GM23338 (cell line): Measurements from ENCODE around the gene DUSP9. TPM values are rescaled to one million over a fixed set of nuclear protein-coding genes. Genes with fewer than 3 reads are reported as not detected.
A peak's percentile ranks its signal among the peaks of the same experiment; 100 is the strongest.

Source experiments
- ATAC-seq: fragments of 200-7000 bp; cut with Tn5 transposase; 3 replicates; pipeline ENCODE4 v1.9.1; 2020
- DNase-seq: peaks from one replicate; pipeline ENCODE4 v3.0.0-alpha.2; 2015; ENCODE audit warnings: low spot score
- H2AFZ ChIP-seq: fragments of 200-600 bp; sonication (generic); 2 replicates; pipeline ENCODE4 v1.8.0; 2016; ENCODE audit warnings: antibody characterized with exemption, mild to moderate bottlenecking, moderate library complexity
- H3F3A ChIP-seq: fragments of 200-600 bp; sonication (generic); replicated peaks from 2 replicates; pipeline ENCODE4 v1.8.0; 2017; ENCODE audit warnings: antibody characterized with exemption, mixed run types, low read depth
- H3K27ac ChIP-seq: fragments of 200-600 bp; sonication (generic); 2 replicates; pipeline ENCODE4 v1.6.1; 2016; ENCODE audit warnings: low read depth
- H3K27me3 ChIP-seq: fragments of 200-600 bp; sonication (generic); 2 replicates; pipeline ENCODE4 v1.8.0; 2016; ENCODE audit warnings: mild to moderate bottlenecking, mixed run types, moderate library complexity; ENCODE audit not compliant: insufficient read depth
- H3K36me3 ChIP-seq: fragments of 200-600 bp; sonication (generic); 2 replicates; pipeline ENCODE4 v1.8.0; 2016; ENCODE audit warnings: mild to moderate bottlenecking; ENCODE audit not compliant: insufficient read depth
- H3K4me1 ChIP-seq: fragments of 200-600 bp; sonication (generic); 2 replicates; pipeline ENCODE4 v1.8.0; 2016; ENCODE audit warnings: mild to moderate bottlenecking, moderate library complexity; ENCODE audit not compliant: insufficient read depth
- H3K4me2 ChIP-seq: fragments of 200-600 bp; sonication (generic); 2 replicates; pipeline ENCODE4 v1.7.1; 2017; ENCODE audit warnings: mixed run types
- H3K4me3 ChIP-seq: fragments of 200-600 bp; sonication (generic); 2 replicates; pipeline ENCODE4 v1.6.1; 2016; ENCODE audit warnings: mixed run types
- H3K79me2 ChIP-seq: fragments of 200-600 bp; sonication (generic); replicated peaks from 2 replicates; pipeline ENCODE4 v1.8.0; 2017; ENCODE audit warnings: mild to moderate bottlenecking; ENCODE audit not compliant: insufficient read depth
- H3K9me2 ChIP-seq: fragments of 200-600 bp; sonication (generic); 2 replicates; pipeline ENCODE4 v1.8.0; 2017; ENCODE audit not compliant: insufficient read depth
- H4K20me1 ChIP-seq: fragments of 200-600 bp; sonication (generic); replicated peaks from 2 replicates; pipeline ENCODE4 v1.8.0; 2017; ENCODE audit warnings: mild to moderate bottlenecking; ENCODE audit not compliant: insufficient read depth
- H3K27ac Mint-ChIP-seq: 2 replicates; pipeline ENCODE4 v1.8.0; 2020; ENCODE audit warnings: inconsistent platforms, mild to moderate bottlenecking, moderate library complexity, mixed read lengths
- H3K27me3 Mint-ChIP-seq: 3 replicates; pipeline ENCODE4 v1.8.0; 2022; ENCODE audit warnings: low read depth, mild to moderate bottlenecking, moderate library complexity, mixed read lengths, inconsistent platforms; ENCODE audit not compliant: insufficient read depth, poor library complexity
- H3K36me3 Mint-ChIP-seq: 3 replicates; pipeline ENCODE4 v1.8.0; 2021; ENCODE audit warnings: low read depth, mild to moderate bottlenecking, inconsistent platforms, moderate library complexity, mixed read lengths
- H3K4me1 Mint-ChIP-seq: 3 replicates; pipeline ENCODE4 v1.8.0; 2020; ENCODE audit warnings: mild to moderate bottlenecking, inconsistent platforms, mixed read lengths
- H3K4me3 Mint-ChIP-seq: 3 replicates; pipeline ENCODE4 v1.8.0; 2021; ENCODE audit warnings: moderate library complexity, mild to moderate bottlenecking, inconsistent platforms, mixed read lengths
- H3K9me3 Mint-ChIP-seq: 3 replicates; pipeline ENCODE4 v1.8.0; 2020; ENCODE audit warnings: moderate library complexity, mild to moderate bottlenecking, inconsistent platforms, mixed read lengths
- CREB1 ChIP-seq: fragments of 250-450 bp; sonication (Bioruptor Pico); IDR thresholded peaks from 2 replicates; pipeline ENCODE4 v1.5.0; 2020; ENCODE audit warnings: low read depth, mild to moderate bottlenecking, moderate library complexity
- CTCF ChIP-seq, 2 experiments: fragments of 200-600 bp in 1 of 2; sonication (generic) in 1 of 2; conservative IDR thresholded peaks; 2 replicates each; pipeline versions ENCODE4 v1.5.1 to v1.6.1; 2016 to 2017; ENCODE audit warnings: antibody characterized with exemption in 2 of 2, low read depth in 2 of 2, mild to moderate bottlenecking in 2 of 2, moderate library complexity in 1 of 2
- ETS1 ChIP-seq: IDR thresholded peaks from 2 replicates; pipeline ENCODE4 v1.6.1; 2016; ENCODE audit warnings: antibody characterized with exemption
- EZH2 ChIP-seq: fragments of 200-600 bp; sonication (generic); IDR thresholded peaks from one replicate; pipeline ENCODE4 v1.8.0; 2017; ENCODE audit warnings: antibody characterized with exemption, mild to moderate bottlenecking, low read depth; ENCODE audit not compliant: unreplicated experiment
- EZH2phosphoT487 ChIP-seq: fragments of 200-600 bp; sonication (generic); IDR thresholded peaks from one replicate; pipeline ENCODE4 v1.8.1; 2018; ENCODE audit warnings: antibody characterized with exemption; ENCODE audit not compliant: unreplicated experiment
- JUNB ChIP-seq: IDR thresholded peaks from one replicate; pipeline ENCODE4 v1.6.1; 2016; ENCODE audit warnings: antibody characterized with exemption; ENCODE audit not compliant: unreplicated experiment
- NANOG ChIP-seq: IDR thresholded peaks from 2 replicates; pipeline ENCODE4 v1.6.1; 2016; ENCODE audit warnings: antibody characterized with exemption, borderline replicate concordance
- POLR2AphosphoS5 ChIP-seq: IDR thresholded peaks from 2 replicates; pipeline ENCODE4 v1.6.1; 2016; ENCODE audit warnings: antibody characterized with exemption, low read depth
- REST ChIP-seq: IDR thresholded peaks from one replicate; pipeline ENCODE4 v1.6.1; 2018; ENCODE audit warnings: antibody characterized with exemption; ENCODE audit not compliant: unreplicated experiment
- ZNF114 ChIP-seq: fragments of 250-450 bp; sonication (Bioruptor Pico); IDR thresholded peaks from 2 replicates; pipeline ENCODE4 v1.5.0; 2020; ENCODE audit warnings: mild to moderate bottlenecking, moderate library complexity
- ZNF331 ChIP-seq: fragments of 250-450 bp; sonication (Bioruptor Pico); IDR thresholded peaks from 2 replicates; pipeline ENCODE4 v1.5.0; 2020; ENCODE audit warnings: low read depth, mild to moderate bottlenecking, moderate library complexity
- ZNF462 ChIP-seq: fragments of 250-450 bp; sonication (Bioruptor Pico); IDR thresholded peaks from 2 replicates; pipeline ENCODE4 v1.5.0; 2020; ENCODE audit warnings: mild to moderate bottlenecking, moderate library complexity
- polyA plus RNA-seq: library from polyadenylated mRNA; unstranded; fragments of >200 nt; fragmentation: Nextera tagmentation; extraction: Ambion mirVana; gene quantifications from 2 replicates; pipeline ENCODE4 v1.2.1, GENCODE V29; 2016
- total RNA-seq: library from RNA; depleted of rRNA; stranded (reverse); fragments of >200 nt; shearing (Covaris generic); gene quantifications from 2 replicates; pipeline ENCODE4 v1.2.3, GENCODE V29; 2014

Gene DUSP9
- total and polyA plus RNA-seq, 2 experiments from 2014 or later, result 0.71 to 3.9 TPM

- Histone ChIP-seq H3K27ac (no peak overlapping the region), H3K36me3 (no peaks in the 10 kb centered on the region), H3F3A (no peaks in the 10 kb centered on the region), H3K4me3 (peak overlapping the region; percentile 44; the same call in 1 of the 2 replicates), H3K4me1 (no peaks in the 10 kb centered on the region; the same call in 1 of the 2 replicates), H2AFZ (no peak overlapping the region), H3K4me2 (peak overlapping the region; percentile 57), H3K9me2 (no peaks in the 10 kb centered on the region), H3K79me2 (no peaks in the 10 kb centered on the region), H4K20me1 (no peaks in the 10 kb centered on the region), H3K27me3 (peaks cover 67% of the 10 kb centered on the region)
- H3K27ac Mint-ChIP-seq, result no peak overlapping the region
- peaks cover 60% of the 10 kb centered on the region for H3K27me3 Mint-ChIP-seq
- peak; percentile 6; the same call in 2 of the 3 replicates for ATAC-seq
- no peak for DNase-seq
- H3K4me1 Mint-ChIP-seq, result peaks cover 6% of the 10 kb centered on the region; the same call in 2 of the 3 replicates
- no peak for TF ChIP-seq EZH2
- no peak for TF ChIP-seq ZNF462 (CRISPR knock-in tag)
- TF ChIP-seq EZH2phosphoT487, result no peak
- no peak for TF ChIP-seq NANOG
- no peak for TF ChIP-seq CTCF (conservative IDR thresholded peaks at IDR 0.05; ENCODE audit: low read depth in 2 of 2)
- TF ChIP-seq ZNF331 (CRISPR knock-in tag), result no peak
- TF ChIP-seq ZNF114, result no peak
- TF ChIP-seq POLR2AphosphoS5, result no peak
- TF ChIP-seq JUNB, result no peak
- TF ChIP-seq REST, result no peak
- TF ChIP-seq ETS1, result no peak
- TF ChIP-seq CREB1 (CRISPR knock-in tag), result no peak
- H3K36me3 Mint-ChIP-seq, result no peaks in the 10 kb centered on the region
- peak overlapping the region; percentile 30; the same call in 2 of the 3 replicates for H3K4me3 Mint-ChIP-seq
- H3K9me3 Mint-ChIP-seq, result no peaks in the 10 kb centered on the region; the same call in 1 of the 3 replicates
These were observed 706 bp downstream of the DUSP9 start for GRCh38 chrX:153647461-153648357.
